ENCODE measurements around the gene ANKRD42.

ANKRD42 gene

GRCh38 chr11:83293457-83293774 is 99.9 kb downstream of the ANKRD42 start:
- no peak for DNase-seq

GRCh38 chr11:83294208-83294607 is 100.7 kb downstream of the ANKRD42 start:
- DNase-seq: no peak
